HG03565 (cell line): ENCODE results near the gene MAPK14.

Source experiments
- ATAC-seq: cut with Tn5 transposase; IDR thresholded peaks from one replicate; pipeline ENCODE4 v1.9.1; 2021; ENCODE audit warnings: mild to moderate bottlenecking, moderate library complexity; ENCODE audit not compliant: unreplicated experiment

Gene MAPK14

GRCh38 chr6:36098253-36098919 is 70.8 kb downstream of the MAPK14 start:
- ATAC-seq: no peak

- no peak for ATAC-seq
Observed at GRCh38 chr6:36098920-36099647, 71.5 kb downstream of the MAPK14 start.

- no peak for ATAC-seq
Observed at GRCh38 chr6:36099869-36100483, 72.4 kb downstream of the MAPK14 start.

GRCh38 chr6:36101691-36102090 is 74.1 kb downstream of the MAPK14 start:
- no peak for ATAC-seq

- no peak for ATAC-seq
Observed at GRCh38 chr6:36102853-36103252, 75.2 kb downstream of the MAPK14 start.

- no peak for ATAC-seq
Observed at GRCh38 chr6:36104836-36105235, 77.2 kb downstream of the MAPK14 start.

- ATAC-seq: no peak
Observed at GRCh38 chr6:36109092-36109491, 81.5 kb downstream of the MAPK14 start.

- ATAC-seq: no peak
Observed at GRCh38 chr6:36110050-36110449, 82.4 kb downstream of the MAPK14 start.

- no peak for ATAC-seq
Observed at GRCh38 chr6:36110863-36111262, 83.3 kb downstream of the MAPK14 start.

GRCh38 chr6:36111526-36111925 is 83.9 kb downstream of the MAPK14 start:
- no peak for ATAC-seq

- ATAC-seq: no peak
Observed at GRCh38 chr6:36113049-36113448, 85.4 kb downstream of the MAPK14 start.

GRCh38 chr6:36113703-36114102 is 86.1 kb downstream of the MAPK14 start:
- ATAC-seq: no peak

- ATAC-seq: no peak
Observed at GRCh38 chr6:36114798-36115408, 87.3 kb downstream of the MAPK14 start.

GRCh38 chr6:36115412-36115811 is 87.8 kb downstream of the MAPK14 start:
- no peak for ATAC-seq

GRCh38 chr6:36116066-36116864 is 88.7 kb downstream of the MAPK14 start:
- no peak for ATAC-seq

GRCh38 chr6:36116943-36117342 is 89.3 kb downstream of the MAPK14 start:
- ATAC-seq: no peak

GRCh38 chr6:36117658-36118549 is 90.3 kb downstream of the MAPK14 start:
- no peak for ATAC-seq

GRCh38 chr6:36118550-36119107 is 91.0 kb downstream of the MAPK14 start:
- no peak for ATAC-seq

- no peak for ATAC-seq
Observed at GRCh38 chr6:36119209-36119608, 91.6 kb downstream of the MAPK14 start.

- ATAC-seq: no peak
Observed at GRCh38 chr6:36120018-36120417, 92.4 kb downstream of the MAPK14 start.
